ENCODE measurements around the gene FSTL4.

- TF ChIP-seq POLR2A (IDR thresholded peaks at IDR 0.05) (no peak), CTCF (IDR thresholded peaks at IDR 0.05) (no peak)
Observed at GRCh38 chr5:133412661-133413060, 199.7 kb downstream of the FSTL4 start.
